PC-9 (cell line): ENCODE measurements around the gene RALGAPA2. TPM values are rescaled to one million over a fixed set of nuclear protein-coding genes. Genes with fewer than 3 reads are reported as not detected.
A peak's percentile ranks its signal among the peaks of the same experiment; 100 is the strongest.

Source experiments
- BruUV-seq: library from RNA; stranded (reverse); fragments of 400-500 nt; replicated peaks from 2 replicates; lab custom pipeline; 2021; lab: Mats Ljungman, UMichigan
- CTCF ChIA-PET: fragments of 300-600 bp; sonication (Branson Sonifier 250); formaldehyde crosslinking; loops from one replicate; lab custom pipeline; 2022; ENCODE audit warnings: antibody characterized with exemption; lab: Charles Lee
- POLR2A ChIA-PET: fragments of 300-600 bp; sonication (Branson Sonifier 250); formaldehyde crosslinking; loops from one replicate; lab custom pipeline; 2022; ENCODE audit warnings: antibody characterized with exemption; ENCODE audit not compliant: unreplicated experiment; lab: Charles Lee
- DNase-seq, 2 experiments: peaks; one replicate each; pipeline versions ENCODE4 v3.0.0 to v3.0.0-alpha.2; 2015 to 2022; ENCODE audit warnings: mixed read lengths in 1 of 2
- H2AFZ ChIP-seq: fragments of 200-600 bp; sonication (generic); 2 replicates; pipeline ENCODE4 v1.8.1; 2017; ENCODE audit warnings: antibody characterized with exemption
- H3F3A ChIP-seq: fragments of 200-600 bp; sonication (generic); 2 replicates; pipeline ENCODE4 v1.8.1; 2017; ENCODE audit warnings: antibody characterized with exemption, mild to moderate bottlenecking, low read depth; ENCODE audit not compliant: insufficient read depth
- H3K27ac ChIP-seq: fragments of 200-600 bp; sonication (generic); 2 replicates; pipeline ENCODE4 v1.6.1; 2016; ENCODE audit warnings: mixed run types
- H3K27me3 ChIP-seq: fragments of 200-600 bp; sonication (generic); 2 replicates; pipeline ENCODE4 v1.6.1; 2016; ENCODE audit warnings: low read depth, mixed run types; ENCODE audit not compliant: insufficient read depth
- H3K36me3 ChIP-seq: fragments of 200-600 bp; sonication (generic); 2 replicates; pipeline ENCODE4 v1.6.1; 2016; ENCODE audit warnings: low read depth, mixed run types
- H3K4me1 ChIP-seq: fragments of 200-600 bp; sonication (generic); replicated peaks from 2 replicates; pipeline ENCODE4 v1.6.1; 2016; ENCODE audit warnings: mixed run types; ENCODE audit not compliant: insufficient read depth
- H3K4me2 ChIP-seq: fragments of 200-600 bp; sonication (generic); 2 replicates; pipeline ENCODE4 v1.6.1; 2017; ENCODE audit warnings: mixed run types
- H3K4me3 ChIP-seq: fragments of 200-600 bp; sonication (generic); 2 replicates; pipeline ENCODE4 v1.6.1; 2016; ENCODE audit warnings: mixed run types
- H3K79me2 ChIP-seq: fragments of 200-600 bp; sonication (generic); 2 replicates; pipeline ENCODE4 v1.6.1; 2017; ENCODE audit warnings: low read depth, mixed run types
- H3K9me2 ChIP-seq: fragments of 200-600 bp; sonication (generic); 2 replicates; pipeline ENCODE4 v1.8.1; 2017; ENCODE audit warnings: mild to moderate bottlenecking; ENCODE audit not compliant: insufficient read depth
- H3K9me3 ChIP-seq: fragments of 200-600 bp; sonication (generic); 2 replicates; pipeline ENCODE4 v1.8.1; 2016; ENCODE audit warnings: low read depth; ENCODE audit not compliant: insufficient read depth
- H4K20me1 ChIP-seq: fragments of 200-600 bp; sonication (generic); 2 replicates; pipeline ENCODE4 v1.8.1; 2017; ENCODE audit not compliant: insufficient read depth
- EZH2 ChIP-seq: fragments of 200-600 bp; sonication (generic); IDR thresholded peaks from 2 replicates; pipeline ENCODE4 v1.8.0; 2017; ENCODE audit warnings: antibody characterized with exemption, low read depth
- intact Hi-C: fragments of 100-400 bp; cut with micrococcal nuclease; formaldehyde crosslinking; loops from one replicate; pipeline ENCODE4 v1.10.0; 2022; ENCODE audit not compliant: unreplicated experiment
- total RNA-seq: library from RNA; stranded (reverse); gene quantifications from 2 replicates; pipeline ENCODE4 v1.2.3, GENCODE V29; 2021
- TF ChIP-seq, protein P1 (sequence below): fragments of 200-600 bp; sonication (generic); conservative IDR thresholded peaks from 2 replicates; pipeline ENCODE4 v1.6.1; 2017; ENCODE audit warnings: mixed run types, antibody characterized with exemption, mild to moderate bottlenecking, moderate library complexity

The RALGAPA2 gene
- total RNA-seq, 1 experiment from 2014 or later, result 28.7 TPM

DNA sequence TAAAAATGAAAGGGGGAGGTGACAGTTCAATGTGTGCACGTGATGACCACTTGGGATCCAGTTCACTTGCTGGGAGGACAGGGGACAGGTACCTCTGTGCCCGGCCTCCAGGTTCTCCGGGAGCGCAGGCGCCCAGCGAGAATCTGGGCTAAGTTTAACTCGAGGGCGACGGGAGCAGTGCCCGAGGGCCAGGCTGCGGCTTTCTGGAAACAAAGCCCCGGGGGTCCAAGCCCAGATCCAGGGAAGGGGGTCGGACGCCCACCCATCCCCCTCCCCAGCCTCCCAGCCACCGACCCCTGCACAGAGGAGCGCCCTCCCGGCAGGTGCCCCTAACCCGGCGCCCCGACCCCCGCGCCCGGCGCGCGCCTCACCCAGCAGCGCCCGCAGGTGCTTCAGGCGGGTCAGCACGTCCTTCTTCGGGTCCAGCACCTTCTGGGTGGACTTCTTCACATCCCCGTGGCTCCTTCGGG, 405 bp downstream of the RALGAPA2 start:
- Histone ChIP-seq H3K36me3 (no peaks in the 10 kb centered on the region), H3K27me3 (no peaks in the 10 kb centered on the region), H3K9me2 (no peaks in the 10 kb centered on the region), H3K4me2 (peak overlapping the region; percentile 90), H3K4me3 (peak overlapping the region; percentile 92), H3F3A (peaks cover 12% of the 10 kb centered on the region), H4K20me1 (no peaks in the 10 kb centered on the region), H3K27ac (no peak overlapping the region), H3K79me2 (peaks cover 27% of the 10 kb centered on the region), H2AFZ (peak overlapping the region; percentile 98), H3K9me3 (no peaks in the 10 kb centered on the region), H3K4me1 (peaks cover 26% of the 10 kb centered on the region)
- DNase-seq, result peak in 1 of 2 experiments; percentile 13
- TF ChIP-seq EZH2, result no peak
- TF ChIP-seq, protein P1, sequence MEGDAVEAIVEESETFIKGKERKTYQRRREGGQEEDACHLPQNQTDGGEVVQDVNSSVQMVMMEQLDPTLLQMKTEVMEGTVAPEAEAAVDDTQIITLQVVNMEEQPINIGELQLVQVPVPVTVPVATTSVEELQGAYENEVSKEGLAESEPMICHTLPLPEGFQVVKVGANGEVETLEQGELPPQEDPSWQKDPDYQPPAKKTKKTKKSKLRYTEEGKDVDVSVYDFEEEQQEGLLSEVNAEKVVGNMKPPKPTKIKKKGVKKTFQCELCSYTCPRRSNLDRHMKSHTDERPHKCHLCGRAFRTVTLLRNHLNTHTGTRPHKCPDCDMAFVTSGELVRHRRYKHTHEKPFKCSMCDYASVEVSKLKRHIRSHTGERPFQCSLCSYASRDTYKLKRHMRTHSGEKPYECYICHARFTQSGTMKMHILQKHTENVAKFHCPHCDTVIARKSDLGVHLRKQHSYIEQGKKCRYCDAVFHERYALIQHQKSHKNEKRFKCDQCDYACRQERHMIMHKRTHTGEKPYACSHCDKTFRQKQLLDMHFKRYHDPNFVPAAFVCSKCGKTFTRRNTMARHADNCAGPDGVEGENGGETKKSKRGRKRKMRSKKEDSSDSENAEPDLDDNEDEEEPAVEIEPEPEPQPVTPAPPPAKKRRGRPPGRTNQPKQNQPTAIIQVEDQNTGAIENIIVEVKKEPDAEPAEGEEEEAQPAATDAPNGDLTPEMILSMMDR, result no peak
- CTCF ChIA-PET, result interaction anchor here (0.6 kb wide), 3 partner anchors 66 to 524 kb away, joined by 3 to 8 read pairs (median 5); no protein-coding TSS in a partner anchor
- no TSS peak for BruUV-seq
- intact Hi-C loops, result loop anchor here (5.0 kb wide), 1 partner anchor 660 kb away; the partner anchor contains the start of genes CFAP61 and CRNKL1
- POLR2A ChIA-PET, result no interaction called here

DNA sequence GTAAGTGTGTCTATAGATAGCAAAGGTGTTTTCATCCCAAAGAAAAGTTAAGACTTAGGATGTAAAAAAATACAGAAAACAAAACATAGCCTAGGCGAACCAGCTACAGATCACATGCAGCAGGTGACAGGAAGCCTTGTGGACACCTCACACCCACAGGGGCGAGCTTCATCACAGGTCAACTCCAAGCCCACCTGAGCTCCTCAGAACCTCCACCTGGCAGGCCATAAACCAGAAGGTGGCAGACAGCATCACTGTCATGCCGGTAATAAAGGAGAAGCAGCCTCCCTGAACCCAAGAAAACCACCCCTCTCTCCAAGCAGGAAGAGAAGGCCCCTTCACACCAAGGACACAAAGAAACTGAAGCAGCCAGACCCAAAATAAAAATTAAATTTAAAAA, 1.0 kb downstream of the RALGAPA2 start:
- no TSS peak for BruUV-seq
- Histone ChIP-seq H3F3A (peaks cover 12% of the 10 kb centered on the region), H3K27ac (peak overlapping the region; percentile 40), H3K4me3 (peak overlapping the region; percentile 92), H2AFZ (peak overlapping the region; percentile 98; the same call in 1 of the 2 replicates), H3K27me3 (no peaks in the 10 kb centered on the region), H3K4me2 (peak overlapping the region; percentile 90), H3K9me3 (no peaks in the 10 kb centered on the region), H3K36me3 (no peaks in the 10 kb centered on the region), H3K4me1 (peaks cover 26% of the 10 kb centered on the region), H4K20me1 (no peaks in the 10 kb centered on the region), H3K79me2 (peaks cover 28% of the 10 kb centered on the region), H3K9me2 (no peaks in the 10 kb centered on the region)
- CTCF ChIA-PET, result no interaction called here
- no peak for TF ChIP-seq EZH2
- TF ChIP-seq, protein P1, result no peak
- DNase-seq, result peak in 1 of 2 experiments; percentile 21
- POLR2A ChIA-PET, result interaction anchor here (0.6 kb wide), 1 partner anchor 1069 kb away, joined by 4 read pairs; no protein-coding TSS in a partner anchor
- intact Hi-C loops, result loop anchor here (5.0 kb wide), 1 partner anchor 659 kb away; the partner anchor contains the start of genes CFAP61 and CRNKL1

DNA sequence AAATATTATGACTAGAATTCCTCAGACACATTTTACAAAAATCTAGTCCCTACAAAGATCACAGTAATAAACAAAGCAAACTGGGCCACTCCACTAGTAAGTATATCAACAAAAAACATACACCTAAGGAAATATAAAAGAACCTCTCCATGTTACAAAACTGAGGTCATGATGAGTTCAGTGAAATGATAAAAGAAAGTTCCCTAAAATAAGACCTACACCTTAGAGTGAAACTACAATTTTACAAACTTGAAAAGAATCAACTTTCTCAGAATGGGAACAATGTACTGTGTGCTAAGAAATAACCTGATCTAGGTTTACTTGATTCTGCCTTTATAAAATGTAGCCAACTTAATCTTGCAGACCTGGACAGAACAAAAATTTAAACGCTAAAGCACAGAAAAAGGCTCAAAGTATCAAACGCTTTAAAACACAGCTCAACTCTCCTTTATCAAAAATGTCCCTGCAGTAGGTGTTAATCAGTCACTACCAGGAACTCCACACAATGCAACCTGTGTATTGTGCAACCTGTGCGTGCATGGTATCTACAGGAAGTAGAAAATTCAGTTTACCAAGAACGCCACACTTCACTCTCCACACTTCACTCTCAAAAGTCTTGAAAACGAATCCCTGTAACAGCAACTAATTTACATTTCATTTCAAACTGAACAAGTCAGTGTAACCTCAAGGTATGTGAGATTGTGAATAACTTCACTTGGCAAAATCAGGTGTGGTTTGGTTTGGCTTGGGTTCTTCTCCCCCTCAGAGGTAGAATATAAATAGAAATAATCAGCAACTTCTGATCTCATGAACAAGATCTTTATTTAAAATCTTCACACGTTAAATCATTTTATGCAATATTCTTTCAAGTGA, 1.8 kb downstream of the RALGAPA2 start:
- peak overlapping the region; percentile 92; the same call in 1 of the 2 replicates for H3K4me3 ChIP-seq
- peaks cover 28% of the 10 kb centered on the region for H3K79me2 ChIP-seq
- no peak for TF ChIP-seq EZH2
- TF ChIP-seq, protein P1, result no peak
- intact Hi-C loops, result loop anchor here (5.0 kb wide), 1 partner anchor 658 kb away; the partner anchor contains the start of genes CFAP61 and CRNKL1
- H3K9me3 ChIP-seq, result no peaks in the 10 kb centered on the region
- CTCF ChIA-PET, result no interaction called here
- TSS peak; percentile 26 for BruUV-seq
- POLR2A ChIA-PET, result interaction anchor here (0.6 kb wide), 2 partner anchors 134 to 1068 kb away, joined by 3 to 4 read pairs; no protein-coding TSS in a partner anchor
- H3F3A ChIP-seq, result peaks cover 12% of the 10 kb centered on the region
- H3K36me3 ChIP-seq, result no peaks in the 10 kb centered on the region
- peak overlapping the region; percentile 98 for H2AFZ ChIP-seq
- H3K27ac ChIP-seq, result peak overlapping the region; percentile 40
- no peaks in the 10 kb centered on the region for H4K20me1 ChIP-seq
- H3K4me1 ChIP-seq, result peaks cover 26% of the 10 kb centered on the region
- H3K4me2 ChIP-seq, result peak overlapping the region; percentile 90
- H3K27me3 ChIP-seq, result no peaks in the 10 kb centered on the region
- no peaks in the 10 kb centered on the region for H3K9me2 ChIP-seq
- peak; percentile 29 to 78 for DNase-seq
